ENCODE results near the gene KCTD1.
"Not testable (repeated sequence)": the region's sequence is repeated elsewhere in the genome, so short reads cannot be mapped to it uniquely, and the experiment has no call there.

The KCTD1 gene

GRCh38 chr18:26461405-26461804, 86.9 kb downstream of the KCTD1 start:
- in situ Hi-C loops (cut with MboI; ENCODE audit: low sequenced_read_pairs): no loop called here

GRCh38 chr18:26460449-26461091, 87.8 kb downstream of the KCTD1 start:
- in situ Hi-C loops (cut with MboI; ENCODE audit: low sequenced_read_pairs): no loop called here

GRCh38 chr18:26459884-26460283, 88.5 kb downstream of the KCTD1 start:
- in situ Hi-C loops (cut with MboI; ENCODE audit: low sequenced_read_pairs): no loop called here

- in situ Hi-C loops (cut with MboI; ENCODE audit: low sequenced_read_pairs): no loop called here
Observed at GRCh38 chr18:26459340-26459739, 89.0 kb downstream of the KCTD1 start.

- in situ Hi-C loops (cut with MboI; ENCODE audit: low sequenced_read_pairs): no loop called here
Observed at GRCh38 chr18:26458526-26459232, 89.7 kb downstream of the KCTD1 start.

- in situ Hi-C loops (cut with MboI; ENCODE audit: low sequenced_read_pairs): no loop called here
Observed at GRCh38 chr18:26457611-26458353, 90.6 kb downstream of the KCTD1 start.

- in situ Hi-C loops (cut with MboI; ENCODE audit: low sequenced_read_pairs): no loop called here
Observed at GRCh38 chr18:26457195-26457594, 91.2 kb downstream of the KCTD1 start.

- in situ Hi-C loops (cut with MboI; ENCODE audit: low sequenced_read_pairs): no loop called here
Observed at GRCh38 chr18:26456070-26456491, 92.3 kb downstream of the KCTD1 start.

GRCh38 chr18:26455639-26456038, 92.7 kb downstream of the KCTD1 start:
- in situ Hi-C loops (cut with MboI; ENCODE audit: low sequenced_read_pairs): no loop called here

GRCh38 chr18:26454616-26455015, 93.7 kb downstream of the KCTD1 start:
- in situ Hi-C loops (cut with MboI; ENCODE audit: low sequenced_read_pairs): no loop called here

- in situ Hi-C loops (cut with MboI; ENCODE audit: low sequenced_read_pairs): no loop called here
Observed at GRCh38 chr18:26454192-26454591, 94.2 kb downstream of the KCTD1 start.

GRCh38 chr18:26453386-26453901, 94.9 kb downstream of the KCTD1 start:
- in situ Hi-C loops (cut with MboI; ENCODE audit: low sequenced_read_pairs): no loop called here

GRCh38 chr18:26450989-26451682, 97.2 kb downstream of the KCTD1 start:
- in situ Hi-C loops (cut with MboI; ENCODE audit: low sequenced_read_pairs): no loop called here

- in situ Hi-C loops (cut with MboI; ENCODE audit: low sequenced_read_pairs): no loop called here
Observed at GRCh38 chr18:26448714-26449159, 99.6 kb downstream of the KCTD1 start.

- in situ Hi-C loops (cut with MboI; ENCODE audit: low sequenced_read_pairs): no loop called here
Observed at GRCh38 chr18:26443853-26444252, 104.5 kb downstream of the KCTD1 start.

- in situ Hi-C loops (cut with MboI; ENCODE audit: low sequenced_read_pairs): no loop called here
Observed at GRCh38 chr18:26442126-26442525, 106.2 kb downstream of the KCTD1 start.

GRCh38 chr18:26440644-26441043, 107.7 kb downstream of the KCTD1 start:
- in situ Hi-C loops (cut with MboI; ENCODE audit: low sequenced_read_pairs): no loop called here

GRCh38 chr18:26439537-26439936, 108.8 kb downstream of the KCTD1 start:
- in situ Hi-C loops (cut with MboI; ENCODE audit: low sequenced_read_pairs): no loop called here

GRCh38 chr18:26438980-26439379, 109.4 kb downstream of the KCTD1 start:
- in situ Hi-C loops (cut with MboI; ENCODE audit: low sequenced_read_pairs): no loop called here

GRCh38 chr18:26437634-26438033, 110.7 kb downstream of the KCTD1 start:
- in situ Hi-C loops (cut with MboI; ENCODE audit: low sequenced_read_pairs): not testable (repeated sequence)

All from HL-60/S4 (cell line).